GM19463 (cell line): ENCODE measurements around the gene ARHGEF4.

Experiments used
- ATAC-seq: cut with Tn5 transposase; IDR thresholded peaks from one replicate; pipeline ENCODE4 v1.9.1; 2021; ENCODE audit warnings: mild to moderate bottlenecking, moderate library complexity; ENCODE audit not compliant: unreplicated experiment

Gene ARHGEF4

GRCh38 chr2:130915149-130915548, 78.4 kb downstream of the ARHGEF4 start:
- ATAC-seq: no peak

- no peak for ATAC-seq
Measured at GRCh38 chr2:130915595-130916437, 79.1 kb downstream of the ARHGEF4 start.

GRCh38 chr2:130916438-130916705, 79.7 kb downstream of the ARHGEF4 start:
- no peak for ATAC-seq

- no peak for ATAC-seq
Measured at GRCh38 chr2:130917006-130917688, 80.4 kb downstream of the ARHGEF4 start.

GRCh38 chr2:130918393-130918792, 81.7 kb downstream of the ARHGEF4 start:
- no peak for ATAC-seq

GRCh38 chr2:130920415-130921163, 83.9 kb downstream of the ARHGEF4 start:
- no peak for ATAC-seq

- no peak for ATAC-seq
Measured at GRCh38 chr2:130921164-130921476, 84.4 kb downstream of the ARHGEF4 start.

GRCh38 chr2:130922417-130922816, 85.7 kb downstream of the ARHGEF4 start:
- no peak for ATAC-seq

- ATAC-seq: no peak
Measured at GRCh38 chr2:130928385-130928784, 91.7 kb downstream of the ARHGEF4 start.

- no peak for ATAC-seq
Measured at GRCh38 chr2:130930740-130931659, 94.3 kb downstream of the ARHGEF4 start.

- no peak for ATAC-seq
Measured at GRCh38 chr2:130933501-130933900, 96.8 kb downstream of the ARHGEF4 start.

GRCh38 chr2:130936451-130936850, 99.7 kb downstream of the ARHGEF4 start:
- no peak for ATAC-seq

- ATAC-seq: no peak
Measured at GRCh38 chr2:130947967-130948366, 111.3 kb downstream of the ARHGEF4 start.

GRCh38 chr2:130949954-130950353, 113.2 kb downstream of the ARHGEF4 start:
- no peak for ATAC-seq

- no peak for ATAC-seq
Measured at GRCh38 chr2:130951018-130951417, 114.3 kb downstream of the ARHGEF4 start.

- ATAC-seq: no peak
Measured at GRCh38 chr2:130954873-130955272, 118.2 kb downstream of the ARHGEF4 start.

GRCh38 chr2:130957915-130958314, 121.2 kb downstream of the ARHGEF4 start:
- ATAC-seq: no peak

- no peak for ATAC-seq
Measured at GRCh38 chr2:130963196-130963848, 126.6 kb downstream of the ARHGEF4 start.

- ATAC-seq: no peak
Measured at GRCh38 chr2:130963849-130964793, 127.4 kb downstream of the ARHGEF4 start.
